Measurements from ENCODE around the gene DIPK1A.
A peak's percentile ranks its signal among the peaks of the same experiment; 100 is the strongest.

The DIPK1A gene

DNA sequence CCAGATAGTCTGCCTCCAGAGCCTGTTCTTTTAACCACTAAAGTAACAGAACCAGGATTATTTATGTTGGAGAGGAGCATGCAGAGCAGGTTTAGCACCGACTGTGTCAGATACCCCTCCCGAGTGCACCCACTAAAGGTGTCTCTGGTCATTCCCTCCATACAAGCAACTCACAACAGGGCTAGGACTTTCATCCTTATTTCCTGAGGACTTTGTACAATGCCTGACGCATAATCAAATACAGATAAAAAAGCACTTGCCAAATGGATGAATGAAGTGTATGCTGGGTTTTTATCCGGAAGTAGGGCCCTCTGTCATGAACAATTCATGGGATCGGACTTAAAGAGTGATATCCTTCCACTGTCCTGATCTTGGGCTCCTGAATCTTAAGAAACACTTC is 103.4 kb downstream of the DIPK1A start:
- TF ChIP-seq, protein P1, sequence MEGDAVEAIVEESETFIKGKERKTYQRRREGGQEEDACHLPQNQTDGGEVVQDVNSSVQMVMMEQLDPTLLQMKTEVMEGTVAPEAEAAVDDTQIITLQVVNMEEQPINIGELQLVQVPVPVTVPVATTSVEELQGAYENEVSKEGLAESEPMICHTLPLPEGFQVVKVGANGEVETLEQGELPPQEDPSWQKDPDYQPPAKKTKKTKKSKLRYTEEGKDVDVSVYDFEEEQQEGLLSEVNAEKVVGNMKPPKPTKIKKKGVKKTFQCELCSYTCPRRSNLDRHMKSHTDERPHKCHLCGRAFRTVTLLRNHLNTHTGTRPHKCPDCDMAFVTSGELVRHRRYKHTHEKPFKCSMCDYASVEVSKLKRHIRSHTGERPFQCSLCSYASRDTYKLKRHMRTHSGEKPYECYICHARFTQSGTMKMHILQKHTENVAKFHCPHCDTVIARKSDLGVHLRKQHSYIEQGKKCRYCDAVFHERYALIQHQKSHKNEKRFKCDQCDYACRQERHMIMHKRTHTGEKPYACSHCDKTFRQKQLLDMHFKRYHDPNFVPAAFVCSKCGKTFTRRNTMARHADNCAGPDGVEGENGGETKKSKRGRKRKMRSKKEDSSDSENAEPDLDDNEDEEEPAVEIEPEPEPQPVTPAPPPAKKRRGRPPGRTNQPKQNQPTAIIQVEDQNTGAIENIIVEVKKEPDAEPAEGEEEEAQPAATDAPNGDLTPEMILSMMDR (IDR thresholded peaks at IDR 0.05; ENCODE audit: low read depth, low read length), result no peak
- H3K4me3 ChIP-seq (replicated peaks in 1 of 2; ENCODE audit: low read depth in 2 of 2, low read length in 2 of 2), result no peak overlapping the region
- no peak for DNase-seq (ENCODE audit: low read depth in 2 of 2)

DNA sequence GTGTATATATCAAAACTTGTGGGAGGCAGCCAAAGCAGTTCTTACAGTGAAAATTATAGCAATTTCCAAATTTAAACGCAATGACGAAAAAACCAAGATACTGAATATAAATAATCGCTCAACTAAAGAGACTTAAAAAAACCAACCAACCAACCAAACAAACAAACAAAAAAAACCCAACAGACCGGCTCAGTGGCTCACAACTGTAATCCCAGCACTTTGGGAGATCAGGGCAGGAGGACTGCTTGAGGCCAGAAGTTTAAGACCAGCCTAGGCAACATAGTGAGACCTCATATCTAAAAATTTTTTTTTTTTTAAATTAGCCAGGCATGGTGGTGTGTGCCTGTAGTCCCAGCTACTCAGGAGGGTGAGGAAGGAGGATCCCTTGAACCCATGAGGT is 106.0 kb downstream of the DIPK1A start:
- H3K4me3 ChIP-seq (replicated peaks in 1 of 2; ENCODE audit: low read depth in 2 of 2, low read length in 2 of 2), result no peak overlapping the region
- DNase-seq (ENCODE audit: low read depth in 2 of 2), result no peak
- TF ChIP-seq, protein P1 (IDR thresholded peaks at IDR 0.05; ENCODE audit: low read depth, low read length), result no peak

DNA sequence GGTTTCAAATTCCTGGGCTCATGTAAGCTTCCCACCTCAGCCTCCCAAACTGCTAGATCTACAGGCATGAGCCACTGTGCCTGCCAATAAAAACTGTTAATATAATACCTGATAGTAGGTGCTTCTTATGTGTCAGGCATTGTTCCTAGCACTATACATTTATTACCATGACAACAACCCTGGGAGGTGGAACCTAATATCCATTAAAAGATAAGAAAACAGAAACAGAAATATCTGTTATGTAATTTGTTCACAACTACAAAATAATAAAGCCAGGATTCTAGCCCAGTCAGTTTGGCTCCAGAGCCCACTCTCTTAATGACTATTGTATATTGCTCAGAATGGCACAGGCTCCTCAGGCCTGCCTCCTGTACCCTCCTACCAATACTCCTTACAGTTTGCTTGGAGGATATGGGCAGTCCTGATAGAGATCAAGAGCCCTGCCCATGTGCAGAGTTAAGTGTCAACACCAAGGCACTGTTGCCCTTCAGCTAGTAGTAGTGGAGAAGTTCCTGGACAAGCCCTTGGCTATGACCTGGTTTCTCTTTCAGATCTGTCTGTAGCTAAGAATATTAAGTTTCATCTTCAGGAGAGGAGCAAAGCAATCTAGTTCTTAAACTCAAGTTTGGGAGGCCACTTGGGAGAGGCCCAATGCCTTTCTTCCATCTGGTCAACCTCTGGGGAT is 107.0 kb downstream of the DIPK1A start:
- no peak for DNase-seq (ENCODE audit: low read depth in 2 of 2)
- TF ChIP-seq, protein P1 (IDR thresholded peaks at IDR 0.05; ENCODE audit: low read depth, low read length), result no peak
- no peak overlapping the region for H3K4me3 ChIP-seq (replicated peaks in 1 of 2; ENCODE audit: low read depth in 2 of 2, low read length in 2 of 2)

DNA sequence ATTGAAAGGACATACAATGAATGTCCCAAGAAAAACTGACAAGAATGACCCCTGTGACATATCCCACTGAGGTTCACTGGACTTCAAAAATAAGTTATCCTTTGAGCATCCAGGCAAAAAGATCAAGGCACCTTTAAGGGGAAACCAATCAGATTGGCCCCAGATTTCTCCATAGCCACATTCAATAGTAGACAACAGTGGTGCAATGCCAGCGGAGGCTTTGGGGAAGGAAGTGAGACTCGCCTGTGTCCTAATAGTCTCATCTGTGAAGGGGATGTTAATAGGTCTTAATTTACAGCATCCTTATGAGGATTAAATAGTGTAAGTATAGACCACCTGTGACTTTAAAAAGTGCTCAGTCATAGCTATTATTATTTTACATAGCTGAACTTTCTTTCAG is 108.0 kb downstream of the DIPK1A start:
- no peak for DNase-seq (ENCODE audit: low read depth in 2 of 2)
- TF ChIP-seq, protein P1 (IDR thresholded peaks at IDR 0.05; ENCODE audit: low read depth, low read length), result no peak
- H3K4me3 ChIP-seq (replicated peaks in 1 of 2; ENCODE audit: low read depth in 2 of 2, low read length in 2 of 2), result no peak overlapping the region

DNA sequence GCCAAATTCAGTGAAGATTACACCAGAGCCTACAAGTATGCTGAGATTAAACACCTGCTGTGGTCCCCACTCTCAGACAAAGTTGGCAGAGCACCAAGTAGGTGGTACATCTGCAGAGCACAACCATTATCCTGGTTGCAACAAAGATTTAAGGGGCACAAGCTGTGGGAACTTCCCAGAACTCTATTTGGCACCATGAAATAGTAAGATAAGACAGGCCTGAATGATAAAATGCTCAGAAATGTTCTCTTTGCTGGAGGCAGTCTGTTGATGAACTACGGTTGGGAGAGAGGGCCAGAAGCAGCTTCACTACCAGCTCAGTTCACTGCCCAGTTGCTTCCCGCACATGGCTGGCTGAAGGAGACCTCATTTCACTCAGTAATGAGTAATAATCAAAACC is 109.5 kb downstream of the DIPK1A start:
- H3K4me3 ChIP-seq (replicated peaks in 1 of 2; ENCODE audit: low read depth in 2 of 2, low read length in 2 of 2), result no peak overlapping the region
- TF ChIP-seq, protein P1 (IDR thresholded peaks at IDR 0.05; ENCODE audit: low read depth, low read length), result no peak
- DNase-seq (ENCODE audit: low read depth in 2 of 2), result peak in 1 of 2 donors; percentile 47

DNA sequence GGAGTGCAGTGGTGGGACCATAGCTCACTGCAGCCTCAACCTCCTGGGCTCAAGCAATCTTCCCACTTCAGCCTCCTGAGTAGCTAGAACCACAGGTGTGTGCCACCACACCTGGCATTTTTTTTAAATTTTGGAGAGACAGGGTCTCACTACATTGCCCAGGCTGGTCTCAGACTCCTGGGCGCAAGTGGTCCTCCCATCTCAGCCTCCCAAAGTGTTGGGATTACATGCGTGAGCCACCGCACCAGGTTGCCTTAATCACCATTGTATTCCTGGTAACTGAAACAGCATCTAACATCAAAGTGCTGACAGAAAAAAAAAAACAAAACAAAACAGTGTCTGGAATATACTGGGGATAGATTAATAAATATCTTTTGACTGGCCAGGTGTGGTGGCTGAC is 111.2 kb downstream of the DIPK1A start:
- TF ChIP-seq, protein P1 (IDR thresholded peaks at IDR 0.05; ENCODE audit: low read depth, low read length), result no peak
- no peak overlapping the region for H3K4me3 ChIP-seq (replicated peaks in 1 of 2; ENCODE audit: low read depth in 2 of 2, low read length in 2 of 2)
- DNase-seq (ENCODE audit: low read depth in 2 of 2), result no peak

DNA sequence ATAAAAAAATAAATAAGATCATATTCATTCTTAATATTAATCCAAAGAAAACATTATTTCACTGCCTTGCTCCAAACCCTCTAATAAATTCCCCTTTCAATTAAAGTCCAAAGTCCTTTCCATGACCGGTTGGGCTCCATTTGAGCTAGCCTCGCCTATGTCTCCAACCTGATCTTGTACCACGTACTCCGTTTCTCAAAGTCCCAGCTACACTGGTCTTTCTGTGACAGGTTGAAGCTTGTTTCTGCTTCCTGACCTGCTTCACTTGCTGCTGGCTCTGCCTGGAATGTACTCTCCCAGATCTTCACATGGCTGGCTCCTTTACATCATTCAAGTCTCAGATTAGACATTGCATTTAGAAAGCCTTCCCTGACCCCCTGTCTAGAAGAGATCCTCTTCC is 113.1 kb downstream of the DIPK1A start:
- TF ChIP-seq, protein P1 (IDR thresholded peaks at IDR 0.05; ENCODE audit: low read depth, low read length), result no peak
- DNase-seq (ENCODE audit: low read depth in 2 of 2), result no peak
- no peak overlapping the region for H3K4me3 ChIP-seq (replicated peaks in 1 of 2; ENCODE audit: low read depth in 2 of 2, low read length in 2 of 2)
